GM12878 (cell line): ENCODE results near the gene SUPT6H. TPM values are rescaled to one million over a fixed set of nuclear protein-coding genes. Genes with fewer than 3 reads are reported as not detected.

Source experiments
- BHLHE40 ChIP-seq, 2 experiments: fragments of 450-650 bp in 1 of 2; IDR thresholded peaks; 2 replicates each; pipeline ENCODE4 v1.6.1; 2011 to 2017; ENCODE audit warnings: low read depth in 2 of 2, borderline replicate concordance in 1 of 2, improper control_type of control experiment in 1 of 2, low read length in 1 of 2, mild to moderate bottlenecking in 1 of 2
- GATAD2B ChIP-seq: fragments of 450-650 bp; conservative IDR thresholded peaks from 2 replicates; pipeline ENCODE4 v1.6.1; 2017; ENCODE audit warnings: low read depth, mild to moderate bottlenecking, moderate library complexity
- HDAC6 ChIP-seq: fragments of 200-600 bp; sonication (generic); IDR thresholded peaks from one replicate; pipeline ENCODE4 v1.8.0; 2017; ENCODE audit warnings: antibody characterized with exemption; ENCODE audit not compliant: unreplicated experiment
- IKZF2 ChIP-seq, 2 experiments: fragments of 450-650 bp; IDR thresholded peaks; 2 replicates each; pipeline ENCODE4 v1.6.1; 2017; ENCODE audit warnings: mild to moderate bottlenecking in 2 of 2, moderate library complexity in 2 of 2
- MTA3 ChIP-seq: IDR thresholded peaks from 2 replicates; pipeline ENCODE4 v1.6.1; 2012; ENCODE audit warnings: low read length, inconsistent platforms, borderline replicate concordance
- MXI1 ChIP-seq: fragments of 150-350 bp; IDR thresholded peaks from 2 replicates; pipeline ENCODE4 v1.6.1; 2011; ENCODE audit warnings: low read depth, mild to moderate bottlenecking, inconsistent platforms, low read length, improper control_type of control experiment
- NFXL1 ChIP-seq: fragments of 450-650 bp; IDR thresholded peaks from 2 replicates; pipeline ENCODE4 v1.6.1; 2017; ENCODE audit warnings: antibody characterized with exemption, mild to moderate bottlenecking, borderline replicate concordance
- SIX5 ChIP-seq: IDR thresholded peaks from 2 replicates; pipeline ENCODE4 v1.6.1; 2011; ENCODE audit warnings: mild to moderate bottlenecking, low read depth, low read length, moderate library complexity; ENCODE audit not compliant: severe bottlenecking
- SMARCA5 ChIP-seq: fragments of 450-650 bp; IDR thresholded peaks from 2 replicates; pipeline ENCODE4 v1.6.1; 2017; ENCODE audit warnings: mild to moderate bottlenecking
- SREBF2 ChIP-seq: IDR thresholded peaks from 2 replicates; pipeline ENCODE4 v1.6.1; 2012; ENCODE audit warnings: mild to moderate bottlenecking, low read length
- WRNIP1 ChIP-seq: IDR thresholded peaks from 2 replicates; pipeline ENCODE4 v1.6.1; 2011; ENCODE audit warnings: low read depth, low read length, improper control_type of control experiment, borderline replicate concordance
- ZNF274 ChIP-seq: IDR thresholded peaks from one replicate; pipeline ENCODE4 v1.8.0; 2011; ENCODE audit not compliant: insufficient read length, insufficient read depth
- polyA plus RNA-seq, 11 experiments: library from polyadenylated mRNA; depleted of rRNA in 4 of 11; unstranded in 6 of 11; stranded (reverse) in 5 of 11; fragments of >200 nt; fragmentation: Nextera tagmentation in 4 of 11; fragmentation: Illumina TruSeq in 1 of 11; extraction: Ambion mirVana in 4 of 11; extraction: Trizol in 1 of 11; gene quantifications; 1 replicate in 1 of 11; 2 replicates in 10 of 11; pipeline versions ENCODE4 v1.2.1 to v1.2.3, GENCODE V29; 2011 to 2016; ENCODE audit warnings: inconsistent platforms in 2 of 11, missing spikeins in 2 of 11, low read depth in 1 of 11
- total RNA-seq, 4 experiments: library from RNA; depleted of rRNA in 3 of 4; stranded (reverse); fragments of >200 nt in 3 of 4; fragmentation: Illumina TruSeq in 1 of 4; extraction: Trizol in 1 of 4; gene quantifications; 2 replicates each; pipeline versions ENCODE4 v1.2.1 to v1.2.3, GENCODE V29; 2013 to 2021
- TF ChIP-seq, protein P1 (sequence below): fragments of 450-650 bp; conservative IDR thresholded peaks from 2 replicates; pipeline ENCODE4 v1.6.1; 2017; ENCODE audit warnings: mild to moderate bottlenecking, moderate library complexity
- TF ChIP-seq, protein P2 (sequence below): fragments of 150-350 bp; IDR thresholded peaks from 2 replicates; pipeline ENCODE4 v1.6.1; 2014; ENCODE audit warnings: mild to moderate bottlenecking, low read depth, low read length
- TF ChIP-seq, protein P3 (sequence below): fragments of 450-650 bp; IDR thresholded peaks from 2 replicates; pipeline ENCODE4 v1.6.1; 2018; ENCODE audit warnings: borderline replicate concordance, mild to moderate bottlenecking; ENCODE audit not compliant: partially characterized antibody
- TF ChIP-seq, protein P4 (sequence below): IDR thresholded peaks from 2 replicates; pipeline ENCODE4 v1.6.1; 2011; ENCODE audit warnings: mild to moderate bottlenecking, low read depth, low read length, moderate library complexity; ENCODE audit not compliant: insufficient replicate concordance
- TF ChIP-seq, protein P5 (sequence below): fragments of 450-650 bp; IDR thresholded peaks from 2 replicates; pipeline ENCODE4 v1.6.1; 2017; ENCODE audit warnings: antibody characterized with exemption, mild to moderate bottlenecking, moderate library complexity

Gene SUPT6H
- total and polyA plus RNA-seq, 10 of the 15 experiments (the other 5 are each of a cell fraction or from before 2014, with no cell fraction given), result 1.7 to 58.8 (median 37.7) TPM

DNA sequence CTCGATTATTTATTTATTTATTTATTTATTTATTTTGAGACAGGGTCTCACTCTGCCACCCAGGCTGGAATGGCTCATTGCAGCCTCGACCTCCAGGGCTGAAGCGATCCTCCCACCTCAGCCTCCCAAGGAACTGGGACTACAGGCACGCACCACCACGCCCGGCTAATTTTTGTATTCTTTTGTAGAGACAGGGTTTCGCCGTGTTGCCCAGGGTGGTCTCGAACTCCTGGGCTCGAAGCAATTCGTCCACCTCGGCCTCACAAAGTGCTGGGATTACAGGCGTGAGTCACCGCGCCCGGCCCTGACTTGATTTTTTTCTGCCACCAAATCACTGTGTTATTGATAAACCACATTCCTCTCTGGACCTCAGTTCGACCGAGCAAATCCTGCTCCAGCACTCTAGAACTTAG lies 57.0 kb downstream of the SUPT6H start (continued):
- TF ChIP-seq GATAD2B, result 0 out of 2 replicates have a peak, but pooled peaks have one; percentile 34
- TF ChIP-seq, protein P1, sequence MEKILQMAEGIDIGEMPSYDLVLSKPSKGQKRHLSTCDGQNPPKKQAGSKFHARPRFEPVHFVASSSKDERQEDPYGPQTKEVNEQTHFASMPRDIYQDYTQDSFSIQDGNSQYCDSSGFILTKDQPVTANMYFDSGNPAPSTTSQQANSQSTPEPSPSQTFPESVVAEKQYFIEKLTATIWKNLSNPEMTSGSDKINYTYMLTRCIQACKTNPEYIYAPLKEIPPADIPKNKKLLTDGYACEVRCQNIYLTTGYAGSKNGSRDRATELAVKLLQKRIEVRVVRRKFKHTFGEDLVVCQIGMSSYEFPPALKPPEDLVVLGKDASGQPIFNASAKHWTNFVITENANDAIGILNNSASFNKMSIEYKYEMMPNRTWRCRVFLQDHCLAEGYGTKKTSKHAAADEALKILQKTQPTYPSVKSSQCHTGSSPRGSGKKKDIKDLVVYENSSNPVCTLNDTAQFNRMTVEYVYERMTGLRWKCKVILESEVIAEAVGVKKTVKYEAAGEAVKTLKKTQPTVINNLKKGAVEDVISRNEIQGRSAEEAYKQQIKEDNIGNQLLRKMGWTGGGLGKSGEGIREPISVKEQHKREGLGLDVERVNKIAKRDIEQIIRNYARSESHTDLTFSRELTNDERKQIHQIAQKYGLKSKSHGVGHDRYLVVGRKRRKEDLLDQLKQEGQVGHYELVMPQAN, result 0 out of 2 replicates have a peak, but pooled peaks have one; percentile 38
- TF ChIP-seq, protein P2, sequence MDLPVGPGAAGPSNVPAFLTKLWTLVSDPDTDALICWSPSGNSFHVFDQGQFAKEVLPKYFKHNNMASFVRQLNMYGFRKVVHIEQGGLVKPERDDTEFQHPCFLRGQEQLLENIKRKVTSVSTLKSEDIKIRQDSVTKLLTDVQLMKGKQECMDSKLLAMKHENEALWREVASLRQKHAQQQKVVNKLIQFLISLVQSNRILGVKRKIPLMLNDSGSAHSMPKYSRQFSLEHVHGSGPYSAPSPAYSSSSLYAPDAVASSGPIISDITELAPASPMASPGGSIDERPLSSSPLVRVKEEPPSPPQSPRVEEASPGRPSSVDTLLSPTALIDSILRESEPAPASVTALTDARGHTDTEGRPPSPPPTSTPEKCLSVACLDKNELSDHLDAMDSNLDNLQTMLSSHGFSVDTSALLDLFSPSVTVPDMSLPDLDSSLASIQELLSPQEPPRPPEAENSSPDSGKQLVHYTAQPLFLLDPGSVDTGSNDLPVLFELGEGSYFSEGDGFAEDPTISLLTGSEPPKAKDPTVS, result no peak
- TF ChIP-seq, protein P3, sequence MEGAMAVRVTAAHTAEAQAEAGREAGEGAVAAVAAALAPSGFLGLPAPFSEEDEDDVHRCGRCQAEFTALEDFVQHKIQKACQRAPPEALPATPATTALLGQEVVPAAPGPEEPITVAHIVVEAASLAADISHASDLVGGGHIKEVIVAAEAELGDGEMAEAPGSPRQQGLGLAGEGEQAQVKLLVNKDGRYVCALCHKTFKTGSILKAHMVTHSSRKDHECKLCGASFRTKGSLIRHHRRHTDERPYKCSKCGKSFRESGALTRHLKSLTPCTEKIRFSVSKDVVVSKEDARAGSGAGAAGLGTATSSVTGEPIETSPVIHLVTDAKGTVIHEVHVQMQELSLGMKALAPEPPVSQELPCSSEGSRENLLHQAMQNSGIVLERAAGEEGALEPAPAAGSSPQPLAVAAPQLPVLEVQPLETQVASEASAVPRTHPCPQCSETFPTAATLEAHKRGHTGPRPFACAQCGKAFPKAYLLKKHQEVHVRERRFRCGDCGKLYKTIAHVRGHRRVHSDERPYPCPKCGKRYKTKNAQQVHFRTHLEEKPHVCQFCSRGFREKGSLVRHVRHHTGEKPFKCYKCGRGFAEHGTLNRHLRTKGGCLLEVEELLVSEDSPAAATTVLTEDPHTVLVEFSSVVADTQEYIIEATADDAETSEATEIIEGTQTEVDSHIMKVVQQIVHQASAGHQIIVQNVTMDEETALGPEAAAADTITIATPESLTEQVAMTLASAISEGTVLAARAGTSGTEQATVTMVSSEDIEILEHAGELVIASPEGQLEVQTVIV, result no peak
- no peak for TF ChIP-seq NFXL1
- no peak for TF ChIP-seq HDAC6
- TF ChIP-seq, protein P4, sequence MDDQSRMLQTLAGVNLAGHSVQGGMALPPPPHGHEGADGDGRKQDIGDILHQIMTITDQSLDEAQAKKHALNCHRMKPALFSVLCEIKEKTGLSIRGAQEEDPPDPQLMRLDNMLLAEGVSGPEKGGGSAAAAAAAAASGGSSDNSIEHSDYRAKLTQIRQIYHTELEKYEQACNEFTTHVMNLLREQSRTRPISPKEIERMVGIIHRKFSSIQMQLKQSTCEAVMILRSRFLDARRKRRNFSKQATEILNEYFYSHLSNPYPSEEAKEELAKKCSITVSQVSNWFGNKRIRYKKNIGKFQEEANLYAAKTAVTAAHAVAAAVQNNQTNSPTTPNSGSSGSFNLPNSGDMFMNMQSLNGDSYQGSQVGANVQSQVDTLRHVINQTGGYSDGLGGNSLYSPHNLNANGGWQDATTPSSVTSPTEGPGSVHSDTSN, result no peak
- no peak for TF ChIP-seq MTA3
- TF ChIP-seq WRNIP1, result no peak
- no peak for TF ChIP-seq ZNF274
- TF ChIP-seq IKZF2 (IDR thresholded peaks at IDR 0.05), result 0 out of 4 replicates have a peak, but pooled peaks of 1 of the 2 experiments have one; percentile 14
- TF ChIP-seq BHLHE40 (IDR thresholded peaks at IDR 0.05; ENCODE audit: borderline replicate concordance in 1 of 2, low read depth in 2 of 2, low read length in 1 of 2), result no peak
- TF ChIP-seq SREBF2, result no peak
- TF ChIP-seq SIX5, result no peak
- TF ChIP-seq, protein P5, sequence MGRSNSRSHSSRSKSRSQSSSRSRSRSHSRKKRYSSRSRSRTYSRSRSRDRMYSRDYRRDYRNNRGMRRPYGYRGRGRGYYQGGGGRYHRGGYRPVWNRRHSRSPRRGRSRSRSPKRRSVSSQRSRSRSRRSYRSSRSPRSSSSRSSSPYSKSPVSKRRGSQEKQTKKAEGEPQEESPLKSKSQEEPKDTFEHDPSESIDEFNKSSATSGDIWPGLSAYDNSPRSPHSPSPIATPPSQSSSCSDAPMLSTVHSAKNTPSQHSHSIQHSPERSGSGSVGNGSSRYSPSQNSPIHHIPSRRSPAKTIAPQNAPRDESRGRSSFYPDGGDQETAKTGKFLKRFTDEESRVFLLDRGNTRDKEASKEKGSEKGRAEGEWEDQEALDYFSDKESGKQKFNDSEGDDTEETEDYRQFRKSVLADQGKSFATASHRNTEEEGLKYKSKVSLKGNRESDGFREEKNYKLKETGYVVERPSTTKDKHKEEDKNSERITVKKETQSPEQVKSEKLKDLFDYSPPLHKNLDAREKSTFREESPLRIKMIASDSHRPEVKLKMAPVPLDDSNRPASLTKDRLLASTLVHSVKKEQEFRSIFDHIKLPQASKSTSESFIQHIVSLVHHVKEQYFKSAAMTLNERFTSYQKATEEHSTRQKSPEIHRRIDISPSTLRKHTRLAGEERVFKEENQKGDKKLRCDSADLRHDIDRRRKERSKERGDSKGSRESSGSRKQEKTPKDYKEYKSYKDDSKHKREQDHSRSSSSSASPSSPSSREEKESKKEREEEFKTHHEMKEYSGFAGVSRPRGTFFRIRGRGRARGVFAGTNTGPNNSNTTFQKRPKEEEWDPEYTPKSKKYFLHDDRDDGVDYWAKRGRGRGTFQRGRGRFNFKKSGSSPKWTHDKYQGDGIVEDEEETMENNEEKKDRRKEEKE, result no peak
- no peak for TF ChIP-seq SMARCA5
- no peak for TF ChIP-seq MXI1
